ENCODE measurements around the gene SP140.
"Not testable (repeated sequence)": the region's sequence is repeated elsewhere in the genome, so short reads cannot be mapped to it uniquely, and the experiment has no call there.

Gene SP140

GRCh38 chr2:230226051-230226551 lies 565 bp downstream of the SP140 start:
- peak; percentile 20 to 46 for DNase-seq

DNA sequence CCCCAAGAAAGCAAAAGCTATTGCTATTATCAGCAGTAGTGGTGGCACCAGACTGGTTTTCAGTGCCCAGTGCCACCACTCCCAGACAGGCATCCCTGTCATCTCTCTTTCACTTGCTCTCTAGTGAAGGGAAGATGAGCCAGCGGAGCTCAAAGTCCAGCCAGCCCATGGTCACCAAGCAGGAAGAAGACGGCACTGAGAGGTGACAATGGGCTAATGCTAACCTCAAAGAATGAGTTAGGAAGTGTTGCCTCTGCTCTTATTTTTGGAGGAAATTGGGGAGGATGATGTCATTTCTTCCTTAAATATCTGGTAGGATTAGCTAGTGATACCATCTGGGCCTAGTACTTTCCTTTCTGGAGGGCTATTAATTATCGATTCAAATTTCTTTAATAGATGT lies 1.7 kb downstream of the SP140 start:
- peak in 1 of 2 donors; percentile 38 for DNase-seq

DNA sequence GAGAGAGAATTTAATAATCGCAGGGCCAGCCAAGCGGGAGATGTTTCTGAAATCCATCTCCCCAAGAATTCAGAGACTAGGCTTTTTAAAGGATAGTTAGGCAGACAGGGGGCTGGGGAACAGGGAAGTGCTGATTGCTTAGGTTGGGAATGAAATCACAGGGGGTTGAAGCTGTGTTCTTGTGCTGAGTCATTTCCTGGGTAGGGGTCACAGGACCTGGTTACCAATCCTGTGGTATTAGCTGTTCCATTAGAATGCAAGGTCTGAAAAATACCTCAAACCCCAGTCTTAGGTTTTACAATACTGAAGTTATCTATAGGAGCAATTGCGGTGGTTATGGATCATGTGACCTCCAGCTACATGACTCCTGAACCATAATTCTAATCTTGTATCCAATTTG lies 4.6 kb downstream of the SP140 start:
- no peak for DNase-seq

- no peak for DNase-seq
Measured at GRCh38 chr2:230230496-230231200, 5.1 kb downstream of the SP140 start.

DNA sequence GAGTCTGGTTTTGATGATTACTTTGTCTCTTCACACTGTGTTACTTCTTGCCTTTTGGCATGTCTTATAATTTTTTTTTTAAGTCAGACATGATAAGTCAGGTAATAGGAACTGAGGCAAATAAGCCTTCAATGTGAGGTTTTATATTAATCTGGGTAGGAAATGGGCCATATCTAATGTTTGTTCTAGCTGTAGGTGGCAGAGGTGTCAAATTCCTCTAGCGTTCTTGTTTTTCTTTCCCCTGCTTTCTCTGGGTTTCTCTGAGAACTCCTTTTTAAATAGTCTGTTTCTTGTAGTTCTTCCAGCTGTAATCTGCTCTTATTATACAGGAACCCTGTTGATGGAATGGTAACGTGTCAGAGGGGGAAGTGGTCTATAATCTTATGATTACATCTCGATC lies 5.7 kb downstream of the SP140 start:
- no peak for DNase-seq

DNA sequence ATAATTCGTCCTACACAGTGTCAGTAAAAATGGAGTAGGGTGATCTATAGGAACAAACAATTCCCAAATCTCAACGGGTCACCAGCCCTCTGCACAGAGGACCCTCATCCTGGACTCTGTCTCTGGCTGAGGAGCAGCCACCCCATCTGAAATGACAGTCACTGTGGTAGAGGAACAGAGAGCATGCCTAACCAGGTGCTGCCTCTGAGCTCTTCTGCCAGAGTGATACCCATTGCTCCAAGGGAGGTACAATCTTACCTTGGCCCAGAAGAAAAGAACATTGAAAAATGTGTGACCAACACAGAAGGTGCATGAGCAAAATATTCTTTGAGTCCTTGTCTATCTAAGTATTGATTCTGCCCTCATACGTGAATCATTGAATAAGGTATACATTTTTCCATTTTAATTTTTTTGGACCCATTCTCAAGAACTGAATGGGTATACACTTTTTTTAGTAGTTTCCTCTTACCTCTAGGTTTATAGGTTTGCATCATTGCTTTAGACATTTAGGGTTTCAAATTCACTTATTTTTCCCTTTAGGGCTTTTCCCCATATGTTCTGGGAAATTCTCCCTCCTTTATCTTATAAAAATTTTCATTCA lies 8.7 kb downstream of the SP140 start:
- no peak for DNase-seq

- DNase-seq, result no peak
Measured at GRCh38 chr2:230234845-230235244, 9.3 kb downstream of the SP140 start.

- DNase-seq, result no peak
Measured at GRCh38 chr2:230244211-230244610, 18.7 kb downstream of the SP140 start.

DNA sequence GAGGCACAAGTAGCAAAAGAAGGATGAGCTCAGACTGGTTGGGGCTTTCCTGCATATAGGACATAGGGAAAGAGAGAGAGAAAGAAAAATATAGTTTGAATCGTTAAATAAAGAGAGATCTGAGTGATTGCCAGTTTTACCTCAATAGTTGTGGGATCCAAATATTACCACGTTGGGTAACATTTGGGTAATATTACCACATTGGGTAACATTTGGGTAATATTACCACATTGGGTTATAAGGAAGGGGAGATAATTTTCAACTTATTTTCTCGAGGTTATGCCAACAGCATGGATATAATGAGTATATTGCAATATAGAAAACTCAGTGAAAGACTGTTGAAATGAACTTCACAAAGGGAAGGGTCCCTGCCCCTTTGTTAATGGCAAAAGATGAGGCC lies 20.7 kb downstream of the SP140 start:
- DNase-seq, result no peak

DNA sequence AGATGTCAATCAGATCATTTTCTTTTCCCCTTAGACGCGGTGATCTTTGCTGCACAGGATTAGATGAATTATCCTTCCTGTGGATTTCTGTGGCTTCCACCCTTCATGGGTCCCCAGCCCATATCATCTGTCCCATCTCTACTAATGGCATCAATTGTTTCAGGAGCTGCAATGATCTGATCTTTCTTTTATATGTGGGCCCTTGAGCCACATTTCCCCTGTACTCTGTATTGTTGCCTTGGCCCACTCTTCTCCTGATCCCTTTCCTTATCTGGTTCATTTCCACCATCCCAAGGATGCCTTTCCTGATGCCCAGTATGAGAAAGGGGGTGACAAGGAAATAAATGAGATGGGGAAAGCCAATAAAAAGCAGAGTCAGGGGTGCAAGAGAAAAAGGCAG lies 24.7 kb downstream of the SP140 start:
- no peak for DNase-seq

DNA sequence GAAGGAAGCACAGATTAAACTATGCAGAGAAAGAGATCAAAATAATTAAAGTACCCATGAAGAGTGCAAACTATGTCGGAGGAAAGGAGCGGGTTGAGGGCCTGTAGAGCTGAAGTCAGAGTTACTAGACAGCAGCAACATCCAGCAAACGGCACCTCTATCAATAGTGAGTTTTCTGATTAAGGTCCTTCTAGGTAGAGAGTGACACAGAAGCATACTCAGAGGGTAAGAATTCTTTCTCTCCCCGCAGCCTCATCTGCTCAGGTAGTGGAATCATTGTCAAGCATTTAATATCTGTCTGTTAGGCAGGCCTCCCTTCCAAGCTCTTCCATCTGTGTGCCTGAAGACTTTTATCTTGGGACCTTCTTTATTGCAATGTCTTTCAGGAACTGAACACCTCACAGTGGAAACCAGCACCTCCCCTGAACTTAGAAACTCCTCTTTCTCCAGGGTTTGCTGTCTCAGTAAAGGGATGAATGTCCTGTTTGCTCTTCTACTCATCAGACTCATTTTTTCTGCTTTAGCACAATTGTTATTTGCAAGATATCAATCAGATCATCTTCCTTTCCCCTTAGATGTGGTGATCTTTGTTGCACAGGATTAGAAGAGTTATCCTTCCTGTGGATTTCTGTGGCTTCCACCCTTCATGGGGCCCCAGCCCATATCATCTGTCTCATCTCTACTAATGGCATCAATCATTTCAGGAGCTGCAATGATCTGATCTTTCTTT lies 28.8 kb downstream of the SP140 start:
- peak in 1 of 2 donors; percentile 65 for DNase-seq

DNA sequence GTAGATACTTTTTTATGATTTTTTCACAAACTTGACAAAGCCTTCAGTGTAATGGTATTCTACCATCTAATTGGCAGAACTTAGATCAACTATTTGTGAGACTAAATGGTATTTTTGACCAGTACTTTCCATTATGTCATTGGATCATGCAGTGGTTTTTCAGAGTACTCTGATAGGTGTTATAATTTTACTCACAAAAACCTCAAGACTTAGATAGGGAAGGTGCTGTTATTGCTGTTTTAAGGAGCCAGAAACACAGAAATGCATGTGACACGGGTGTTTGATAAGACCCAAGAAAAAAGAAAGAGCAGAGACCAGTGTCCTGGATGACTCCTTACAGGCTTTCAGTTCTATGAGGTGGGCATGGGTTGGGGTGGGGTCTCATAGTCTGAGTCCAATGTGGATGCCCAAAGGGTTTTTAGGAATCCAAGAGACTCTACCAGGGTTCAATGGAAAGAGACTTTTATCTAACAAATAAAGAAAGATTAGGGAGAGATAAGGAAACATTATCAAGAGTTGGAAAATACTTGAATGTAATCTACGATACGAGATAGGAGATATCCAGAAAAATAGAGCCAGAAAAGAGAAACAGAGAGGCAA lies 31.3 kb downstream of the SP140 start:
- DNase-seq, result no peak

- DNase-seq, result no peak
Measured at GRCh38 chr2:230258483-230258882, 32.9 kb downstream of the SP140 start.

DNA sequence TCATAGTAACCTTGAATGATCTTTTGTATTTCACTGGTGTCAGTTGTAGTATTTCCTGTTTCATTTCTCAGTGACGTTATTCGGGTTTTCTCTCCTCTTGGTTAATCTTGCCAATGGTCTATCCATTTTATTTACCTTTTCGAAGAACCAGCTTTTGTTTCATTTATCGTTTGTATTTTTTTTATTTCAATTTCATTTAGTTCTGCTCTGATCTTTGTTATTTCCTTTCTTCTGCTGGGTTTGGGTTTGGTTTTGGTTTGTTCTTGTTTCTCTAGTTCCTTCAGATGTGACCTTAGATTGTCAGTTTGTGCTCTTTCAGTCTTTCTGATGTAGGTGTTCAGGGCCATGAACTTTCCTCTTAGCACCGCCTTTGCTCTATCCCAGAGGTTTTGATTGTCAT lies 36.7 kb downstream of the SP140 start:
- peak in 1 of 2 donors; percentile 50 for DNase-seq

DNA sequence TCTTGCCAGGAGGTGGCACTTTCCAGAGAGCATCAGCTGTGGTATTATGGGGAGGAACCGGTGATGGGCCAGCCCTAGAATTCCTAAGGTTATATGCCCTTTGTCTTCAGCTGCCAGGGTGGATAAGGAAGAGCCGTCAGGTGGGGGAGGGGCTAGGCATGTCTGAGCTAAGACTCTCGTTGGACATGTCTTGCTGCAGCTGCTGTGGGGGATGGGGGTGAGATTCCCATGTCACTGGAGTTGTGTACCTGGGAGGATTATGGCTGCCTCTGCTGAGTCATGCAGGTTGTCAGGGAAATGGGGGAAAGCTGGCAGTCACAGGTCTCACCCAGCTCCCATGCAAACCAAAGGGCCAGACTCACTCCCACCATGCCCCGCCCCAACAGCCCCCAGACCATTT lies 39.4 kb downstream of the SP140 start:
- DNase-seq, result not testable (repeated sequence)

DNA sequence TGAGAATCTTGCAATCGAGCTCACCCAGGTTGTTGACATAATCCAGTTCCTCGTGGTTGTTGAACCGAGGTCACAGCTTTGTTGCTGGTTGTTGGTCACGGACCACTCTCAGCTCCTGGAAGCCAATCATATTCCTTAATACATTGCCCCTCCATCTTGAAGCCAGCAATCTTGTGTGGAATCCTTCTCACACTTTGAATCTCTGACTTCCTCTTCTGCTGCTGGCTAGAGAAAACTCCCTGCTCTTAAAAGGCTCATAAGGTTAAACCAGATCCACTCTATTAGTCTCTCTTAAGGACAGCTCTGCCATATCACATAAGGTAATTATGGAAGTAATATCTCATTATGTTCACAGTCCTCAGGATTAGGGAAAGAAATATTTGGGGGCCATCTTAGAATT lies 41.1 kb downstream of the SP140 start:
- no peak for DNase-seq

DNA sequence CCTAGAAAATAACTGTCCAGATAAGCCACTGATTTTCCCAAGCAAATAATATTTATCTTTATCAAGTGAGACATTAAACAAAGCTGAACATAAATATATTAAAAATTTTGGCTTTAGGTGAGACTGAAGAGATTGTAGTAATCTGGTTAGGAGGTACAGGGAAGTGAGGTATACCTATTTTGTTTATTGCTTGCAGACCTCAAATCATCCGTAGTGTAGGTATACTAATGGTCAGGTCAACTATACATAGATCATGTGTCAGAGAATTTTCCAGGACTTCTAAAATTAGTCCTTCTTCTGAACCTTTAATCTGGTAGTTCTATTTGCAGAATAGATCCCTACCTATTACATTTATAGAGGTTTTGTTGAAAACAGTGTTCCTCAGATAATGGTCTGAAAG lies 41.5 kb downstream of the SP140 start:
- no peak for DNase-seq

GRCh38 chr2:230267556-230267955 lies 42.0 kb downstream of the SP140 start:
- no peak for DNase-seq

DNA sequence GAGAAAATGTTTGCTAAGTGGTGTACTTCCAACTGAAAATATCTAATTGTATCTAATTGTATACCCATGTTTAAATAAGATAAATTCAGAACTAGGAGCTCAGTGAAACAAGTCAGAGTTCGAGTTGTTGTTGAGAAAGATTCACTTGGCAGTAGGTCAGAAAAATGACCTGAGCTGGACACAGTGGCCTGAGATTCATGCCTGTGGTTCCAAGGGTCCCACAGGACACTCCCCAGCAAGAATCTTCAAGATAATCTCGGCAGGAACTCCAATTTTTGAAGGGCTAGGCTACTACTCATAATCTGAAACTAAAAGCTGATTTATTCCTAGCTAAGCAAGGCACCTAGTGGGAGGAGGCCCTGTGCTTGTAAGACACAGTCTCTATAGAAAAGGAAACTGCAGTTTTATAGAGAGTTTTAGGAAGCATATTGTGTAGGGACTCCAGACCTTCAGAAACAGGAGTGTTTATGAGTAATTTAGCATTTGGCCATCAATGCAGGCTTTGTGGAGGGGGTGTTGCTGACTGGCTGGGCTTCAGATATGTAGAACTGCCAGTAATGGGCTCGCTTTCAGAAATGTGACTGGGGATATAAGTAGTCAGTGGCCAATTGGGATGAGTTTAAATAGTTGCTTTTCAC lies 43.2 kb downstream of the SP140 start:
- no peak for DNase-seq

DNA sequence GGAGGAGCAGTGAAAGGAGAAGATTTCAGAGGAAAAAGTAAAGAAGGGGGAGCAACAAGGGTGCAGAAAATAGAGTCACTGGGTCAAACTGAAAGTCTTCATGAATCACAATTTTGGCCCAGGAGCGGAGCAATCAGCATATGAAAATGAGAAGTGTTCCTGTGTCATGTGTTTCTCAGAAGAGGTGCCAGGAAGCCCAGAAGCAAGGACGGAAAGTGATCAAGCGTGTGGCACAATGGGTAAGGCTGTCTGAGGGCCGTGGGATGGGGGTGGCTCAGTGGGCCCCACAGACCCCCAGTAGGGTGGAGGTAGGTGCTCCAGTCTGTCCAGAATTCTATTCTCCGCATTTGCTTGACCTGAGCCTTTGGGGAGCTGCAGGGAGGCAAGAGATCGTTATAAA lies 44.2 kb downstream of the SP140 start:
- DNase-seq, result no peak

DNA sequence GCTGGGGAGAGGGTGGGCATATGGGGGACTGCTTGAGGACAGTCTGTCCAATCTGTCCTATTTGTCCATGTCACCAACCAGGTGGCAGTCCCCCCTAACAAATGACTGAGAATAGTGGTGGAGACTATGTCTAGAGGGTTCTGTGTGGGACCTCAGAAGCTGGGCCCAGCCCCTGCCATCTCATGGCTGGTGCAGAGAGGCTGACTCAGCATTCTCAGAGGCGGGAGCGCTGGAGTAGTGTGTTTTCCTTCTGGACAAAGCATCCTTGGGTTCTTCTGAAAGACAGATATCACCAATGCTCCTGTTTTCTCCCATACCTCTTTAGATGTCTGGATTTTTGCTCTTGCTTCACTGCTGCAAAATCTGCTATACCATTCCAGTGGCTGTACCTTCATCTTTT lies 57.4 kb downstream of the SP140 start:
- DNase-seq, result no peak

DNA sequence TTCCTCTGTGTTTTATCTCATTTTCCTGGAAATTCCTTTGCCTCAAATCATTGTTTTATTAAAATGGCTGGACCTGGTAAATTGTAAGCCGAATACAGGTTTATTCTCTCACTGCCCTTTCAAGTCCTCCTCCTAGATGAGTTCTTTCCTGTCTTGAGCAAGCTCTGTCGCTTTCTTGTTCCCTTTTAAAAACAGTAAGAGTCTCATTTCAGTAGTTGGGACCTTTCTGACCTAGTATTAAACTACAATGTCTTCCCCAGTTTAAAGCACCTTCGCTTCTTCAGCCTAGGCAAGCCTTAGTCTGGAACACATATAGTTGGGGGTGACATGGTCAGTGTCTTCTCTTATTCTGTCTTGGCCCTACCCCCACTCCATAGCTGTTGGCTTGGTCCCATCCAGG lies 60.5 kb downstream of the SP140 start:
- no peak for DNase-seq

- DNase-seq, result peak in 1 of 2 donors; percentile 11
Measured at GRCh38 chr2:230289311-230289710, 63.8 kb downstream of the SP140 start.

Measured in CD4-positive, alpha-beta T cell treated with Interleukin-4 for 1 hour (primary cell).